Stimulated activated CD8-positive, alpha-beta memory T cell treated with anti-CD3 and anti-CD28 coated beads, Interleukin-12 subunit alpha, Interleukin-12 subunit beta, amount 100 ng/mL, for 24 hours (primary cell): ENCODE results near the gene GALNT1.

ENCODE experiments used
- DNase-seq: peaks from one replicate; pipeline ENCODE4 v3.0.0-alpha.2; 2020; ENCODE audit errors: extremely low read depth

The GALNT1 gene

GRCh38 chr18:35672897-35673296 lies 91.4 kb downstream of the GALNT1 start:
- DNase-seq: no peak

- no peak for DNase-seq
Observed at GRCh38 chr18:35673682-35674081, 92.1 kb downstream of the GALNT1 start.

GRCh38 chr18:35680139-35680551 lies 98.6 kb downstream of the GALNT1 start:
- no peak for DNase-seq

DNA sequence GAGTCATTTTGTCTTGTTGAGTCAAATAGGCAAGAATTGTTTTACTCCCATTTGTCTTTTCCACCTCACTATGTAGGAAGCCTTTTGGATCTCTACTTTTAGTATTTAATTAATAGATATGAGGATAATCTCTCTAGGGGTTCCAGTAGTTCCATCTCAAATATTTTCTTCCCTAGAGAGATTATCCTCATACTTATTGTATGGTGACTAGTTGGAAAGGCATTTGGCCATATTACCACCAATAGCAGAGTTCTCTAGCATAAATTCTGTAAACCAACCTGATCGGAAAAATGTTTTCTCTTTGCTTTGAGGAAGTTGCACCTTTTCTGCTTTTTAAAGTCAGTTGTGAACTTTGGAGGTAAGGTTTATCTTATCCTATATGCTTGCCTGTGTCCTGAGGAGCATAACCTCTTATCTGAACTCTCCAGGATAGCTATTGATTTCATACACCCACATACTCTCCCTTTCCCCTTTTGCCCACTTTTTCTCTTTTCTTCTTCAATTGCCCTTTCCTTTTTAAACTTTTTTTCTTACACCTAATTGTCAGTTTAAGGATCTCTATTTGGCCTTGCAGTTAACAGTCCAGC lies 100.8 kb downstream of the GALNT1 start:
- DNase-seq: no peak

DNA sequence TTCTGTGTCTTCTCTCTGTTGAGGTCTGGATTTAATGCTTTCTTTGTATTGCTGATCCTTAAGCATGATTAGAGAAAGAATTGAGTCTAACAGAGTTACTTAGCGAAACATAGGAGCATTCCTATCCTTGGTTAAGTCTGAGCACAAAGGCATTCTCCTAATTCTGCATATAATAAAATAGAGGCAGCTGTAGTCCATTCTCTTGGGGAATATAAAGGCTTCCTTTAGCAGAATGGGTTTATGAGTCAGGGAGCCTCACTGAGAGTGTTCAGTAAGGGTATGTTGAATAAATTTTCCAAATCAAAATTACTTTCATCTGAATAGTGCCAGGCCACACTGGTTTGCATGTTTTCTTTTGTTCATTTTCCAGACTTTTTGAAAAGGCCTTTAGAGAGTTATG lies 101.5 kb downstream of the GALNT1 start:
- no peak for DNase-seq

DNA sequence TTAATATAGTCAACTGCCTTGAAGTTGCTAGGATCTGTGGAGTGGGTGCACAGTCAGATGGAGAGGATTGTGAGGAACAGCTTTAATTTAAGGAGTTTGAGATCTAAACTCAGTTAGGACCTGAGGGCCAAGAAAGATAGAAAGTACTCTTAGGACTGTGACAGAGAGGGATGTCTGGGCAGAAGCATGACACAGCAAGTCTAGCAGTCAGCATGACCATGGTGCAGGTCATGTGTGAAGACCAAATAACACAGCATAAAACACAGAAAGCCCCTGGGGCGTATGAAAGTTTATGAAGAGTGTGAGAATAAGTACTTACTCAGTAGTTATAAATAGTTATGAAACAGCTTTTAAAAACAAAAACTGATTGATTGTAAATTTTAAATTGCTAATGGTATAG lies 107.2 kb downstream of the GALNT1 start:
- DNase-seq: no peak

DNA sequence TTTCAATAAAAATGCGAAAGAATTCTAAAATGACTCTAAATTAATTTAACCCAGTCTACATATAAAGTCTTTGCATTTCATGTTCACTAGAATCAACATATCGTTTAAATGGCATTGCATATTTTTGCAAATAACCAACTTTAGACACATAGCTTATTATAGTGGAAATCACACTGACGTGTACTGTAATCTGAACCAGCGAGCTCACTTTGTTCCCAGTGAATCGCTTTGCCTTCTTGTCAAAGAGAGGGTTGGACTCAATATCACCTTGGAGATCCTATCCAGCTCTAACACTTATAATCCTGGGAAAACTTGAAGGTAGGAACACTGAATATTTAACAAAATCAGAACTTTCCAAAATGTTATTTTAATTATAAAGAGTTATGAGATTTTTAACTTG lies 108.2 kb downstream of the GALNT1 start:
- no peak for DNase-seq

DNA sequence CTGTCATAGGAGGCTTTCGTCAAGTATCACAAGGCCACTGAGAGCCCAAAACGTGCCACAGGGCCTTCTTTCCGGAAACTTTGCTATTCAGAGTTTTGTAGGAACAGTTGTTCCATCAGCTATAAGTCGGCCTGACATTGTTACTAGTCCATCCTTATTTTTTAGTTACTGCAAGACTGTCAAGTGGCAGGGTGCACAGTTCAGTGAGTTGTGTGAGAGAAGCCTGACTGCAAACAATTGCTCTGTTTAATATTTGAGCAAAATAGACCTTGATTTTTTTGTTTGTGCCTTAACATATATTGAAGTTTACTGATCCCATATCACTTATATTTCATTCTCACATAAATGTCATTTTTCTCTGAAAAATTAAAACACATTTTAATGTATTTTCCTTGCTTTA lies 110.1 kb downstream of the GALNT1 start:
- DNase-seq: no peak

- DNase-seq: no peak
Observed at GRCh38 chr18:35692866-35693265, 111.3 kb downstream of the GALNT1 start.

- DNase-seq: no peak
Observed at GRCh38 chr18:35693829-35694228, 112.3 kb downstream of the GALNT1 start.

DNA sequence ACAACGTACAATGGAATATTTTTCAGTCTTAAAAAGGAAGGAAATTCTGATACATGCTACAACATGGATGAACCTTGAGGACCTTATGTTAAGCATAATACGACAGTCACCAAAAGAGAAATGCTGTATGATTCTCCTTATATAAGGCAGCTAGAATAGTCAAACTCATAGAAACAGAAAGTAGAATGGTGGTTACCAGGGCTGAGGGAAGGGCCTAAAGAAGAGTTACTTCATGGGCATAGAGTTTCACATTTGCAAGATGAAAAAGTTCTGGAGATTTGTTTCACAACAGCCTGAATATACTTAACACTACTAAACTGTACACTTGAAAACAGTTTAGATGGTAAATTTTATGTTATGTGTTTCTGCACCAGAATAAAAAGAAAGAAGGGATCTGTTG lies 113.3 kb downstream of the GALNT1 start:
- no peak for DNase-seq

GRCh38 chr18:35695384-35695783 lies 113.8 kb downstream of the GALNT1 start:
- no peak for DNase-seq

DNA sequence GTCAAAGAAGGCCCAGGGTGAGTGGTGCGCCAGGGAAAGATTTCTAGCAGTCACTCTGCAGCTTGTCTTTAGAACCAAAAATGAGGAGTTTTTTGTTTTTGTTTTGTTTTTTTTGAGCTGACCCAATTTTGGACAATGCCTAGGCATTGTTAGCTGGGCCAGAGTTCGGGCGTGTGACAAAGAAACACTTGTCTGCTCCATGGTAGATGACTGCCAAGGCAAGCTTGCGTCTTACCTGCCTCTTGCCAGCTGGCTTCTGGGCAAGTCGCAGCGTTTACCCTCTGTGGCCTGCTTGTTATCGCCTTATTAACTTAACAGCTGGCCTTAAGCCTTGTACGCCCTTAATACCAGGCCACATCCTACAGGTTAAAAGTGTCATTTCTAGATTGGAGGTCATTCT lies 114.3 kb downstream of the GALNT1 start:
- DNase-seq: no peak

DNA sequence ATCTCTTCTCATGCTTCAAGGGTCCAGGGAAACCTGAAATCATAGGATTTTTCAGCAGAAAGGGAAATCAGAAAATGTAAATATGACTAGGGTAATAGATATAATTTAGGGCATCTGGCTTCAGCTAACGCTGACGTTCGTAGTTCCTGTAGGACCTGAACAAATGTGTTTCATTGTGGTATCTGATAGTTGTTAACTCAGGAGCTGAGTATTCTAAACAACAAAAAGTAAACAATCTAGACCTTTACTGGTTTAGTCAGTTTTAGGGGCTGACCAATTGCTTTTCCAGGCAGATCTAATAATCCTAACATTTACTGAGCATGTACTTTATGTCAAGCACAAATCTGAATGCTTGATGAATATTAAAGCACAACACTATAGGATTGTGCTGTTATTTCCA lies 114.8 kb downstream of the GALNT1 start:
- no peak for DNase-seq

DNA sequence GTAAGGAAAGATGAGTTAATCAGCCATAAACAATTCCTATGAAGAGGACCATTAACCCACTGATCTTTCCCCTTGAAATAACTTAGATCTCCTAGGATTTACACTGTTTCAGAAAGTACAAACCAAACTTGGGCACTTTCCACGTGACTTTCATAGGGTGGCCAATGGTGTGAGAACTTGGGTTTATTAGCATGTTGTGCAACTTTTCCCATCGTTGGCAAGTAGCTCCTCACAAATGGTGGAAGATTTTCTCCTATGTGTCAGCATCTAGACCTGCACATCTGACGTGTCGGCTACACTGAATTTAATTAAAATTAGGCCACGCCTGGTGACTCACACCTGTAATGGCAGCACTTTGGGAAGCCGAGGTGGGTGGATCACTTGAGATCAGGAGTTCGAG lies 116.3 kb downstream of the GALNT1 start:
- DNase-seq: no peak

DNA sequence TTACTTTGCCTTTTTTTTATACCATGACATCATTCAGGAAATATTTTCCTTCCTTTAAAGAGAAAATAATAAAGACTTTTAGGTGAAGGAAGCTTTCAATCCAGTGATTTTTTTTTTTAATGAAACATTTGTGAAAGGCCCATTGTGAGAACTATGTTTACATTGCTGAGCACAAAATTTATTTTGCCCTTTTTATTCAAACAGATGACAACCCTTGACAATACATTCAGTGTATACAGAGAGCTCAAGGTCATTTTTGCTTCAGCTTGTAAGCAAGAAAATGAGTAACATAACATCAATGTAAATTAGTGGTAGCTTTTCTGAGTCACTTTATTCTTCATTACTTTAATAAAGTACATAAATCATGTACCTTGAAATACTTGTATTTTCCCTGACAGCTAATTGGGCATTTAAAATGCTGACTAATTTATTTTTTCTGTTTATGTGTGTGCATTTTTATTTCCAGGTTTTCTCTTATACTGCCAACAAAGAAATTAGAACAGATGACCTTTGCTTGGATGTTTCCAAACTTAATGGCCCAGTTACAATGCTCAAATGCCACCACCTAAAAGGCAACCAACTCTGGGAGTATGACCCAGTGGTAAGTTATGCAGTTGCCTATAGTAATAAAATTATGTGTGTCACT lies 121.6 kb downstream of the GALNT1 start:
- no peak for DNase-seq

DNA sequence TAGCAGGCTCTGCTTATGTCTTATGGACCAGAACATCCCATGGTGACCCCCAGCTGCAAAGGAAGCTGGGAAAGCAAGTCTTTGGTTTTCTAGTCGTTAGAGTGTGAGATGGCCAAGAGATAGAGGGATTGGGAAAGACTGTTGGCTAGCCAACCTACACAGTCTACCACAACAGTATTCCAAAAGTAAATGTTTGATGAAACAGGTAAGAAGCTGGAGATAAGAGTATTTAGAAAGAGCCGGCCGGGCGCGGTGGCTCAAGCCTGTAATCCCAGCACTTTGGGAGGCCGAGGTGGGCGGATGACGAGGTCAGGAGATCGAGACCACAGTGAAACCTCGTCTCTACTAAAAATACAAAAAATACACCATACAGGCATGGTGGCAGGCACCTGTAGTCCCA lies 124.4 kb downstream of the GALNT1 start:
- no peak for DNase-seq

DNA sequence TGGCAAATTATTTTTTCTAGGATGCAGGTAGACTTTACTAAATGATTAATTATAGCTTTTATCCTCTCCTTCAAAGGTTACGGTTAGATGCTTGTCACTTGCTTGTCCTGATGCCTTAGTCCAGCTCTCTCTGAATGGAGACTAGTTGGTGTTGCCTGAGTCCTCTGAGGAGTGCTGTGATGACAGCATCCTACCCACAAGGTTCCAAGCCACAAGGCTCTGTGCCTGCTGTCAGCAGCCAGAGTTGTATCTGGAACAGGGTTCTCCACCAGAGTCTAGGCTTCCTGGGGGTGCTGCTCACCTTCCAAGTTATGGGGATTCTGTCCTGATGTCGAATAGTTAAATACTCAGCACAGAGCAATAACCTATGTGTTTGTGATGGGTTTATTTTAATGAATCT lies 125.7 kb downstream of the GALNT1 start:
- no peak for DNase-seq

DNA sequence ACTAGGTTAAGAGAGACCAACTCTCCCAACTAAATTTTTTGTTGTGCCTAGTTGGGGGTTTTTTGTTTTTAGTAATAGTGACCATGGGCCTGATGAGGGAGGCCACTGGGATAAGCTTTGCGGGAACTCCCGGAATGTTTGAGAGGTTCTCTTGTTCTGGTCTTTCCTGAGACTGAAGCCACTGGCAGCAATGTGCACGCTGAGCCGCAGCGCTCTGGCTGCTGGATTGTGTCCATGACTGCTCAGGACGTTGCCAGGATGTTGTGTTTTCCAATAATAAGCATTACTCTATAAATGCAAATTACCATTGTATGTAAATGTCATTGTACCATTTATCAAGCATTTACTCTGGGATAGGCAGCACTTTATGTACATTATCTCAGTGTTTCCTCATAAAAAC lies 126.1 kb downstream of the GALNT1 start:
- no peak for DNase-seq

GRCh38 chr18:35710581-35710980 lies 129.0 kb downstream of the GALNT1 start:
- DNase-seq: no peak

- DNase-seq: no peak
Observed at GRCh38 chr18:35711227-35711626, 129.7 kb downstream of the GALNT1 start.

DNA sequence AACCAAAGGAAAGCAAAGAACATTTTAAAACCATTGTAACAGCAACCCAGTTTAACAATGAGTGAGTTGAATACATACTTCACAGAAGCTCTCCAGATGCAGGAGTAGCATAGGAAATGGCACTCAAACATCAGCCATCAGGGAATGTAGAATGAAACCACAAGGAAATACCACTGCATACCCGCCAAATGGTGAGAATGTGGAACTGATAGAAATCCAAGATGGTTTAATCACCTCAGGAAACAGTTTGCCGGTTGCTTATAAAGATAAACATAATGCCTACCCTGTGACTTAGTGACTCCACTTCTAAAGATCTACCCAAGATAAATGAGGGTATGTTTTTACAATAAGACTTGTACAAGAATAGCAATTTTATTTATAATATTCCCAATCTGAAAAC lies 132.0 kb downstream of the GALNT1 start:
- DNase-seq: no peak

- DNase-seq: no peak
Observed at GRCh38 chr18:35714539-35714938, 133.0 kb downstream of the GALNT1 start.

- no peak for DNase-seq
Observed at GRCh38 chr18:35715139-35715538, 133.6 kb downstream of the GALNT1 start.
